GM12864 (cell line): ENCODE measurements around the gene NDST1.

Experiments used
- DNase-seq: peaks from one replicate; pipeline ENCODE4 v3.0.0-alpha.2; 2011; ENCODE audit warnings: low read depth
- H3K4me3 ChIP-seq: 2 replicates; pipeline ENCODE4 v1.5.1; 2011; ENCODE audit warnings: mild to moderate bottlenecking, low read depth, low read length, control low read depth
- TF ChIP-seq, protein P1 (sequence below): IDR thresholded peaks from 2 replicates; pipeline ENCODE4 v1.5.1; 2011; ENCODE audit warnings: low read depth, mild to moderate bottlenecking, moderate library complexity, low read length, control low read depth, inconsistent platforms; ENCODE audit errors: missing control alignments

The NDST1 gene

DNA sequence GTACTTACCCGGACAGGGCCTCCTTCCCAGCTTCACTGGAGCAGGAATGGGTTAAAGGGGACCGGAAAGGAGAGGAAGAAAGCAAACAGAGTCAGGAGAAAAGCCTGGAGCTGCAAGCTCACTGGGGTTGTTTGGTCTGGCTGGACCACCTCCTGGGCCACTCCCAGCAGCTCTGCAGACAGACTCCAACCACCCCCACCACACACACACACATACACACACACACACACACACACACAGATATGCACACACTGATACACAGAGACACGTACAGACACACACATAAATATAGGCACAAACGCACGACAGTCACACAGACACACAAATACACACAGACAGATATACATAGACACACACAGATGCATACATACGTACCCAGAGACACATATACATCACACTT is 97.6 kb downstream of the NDST1 start:
- TF ChIP-seq, protein P1, sequence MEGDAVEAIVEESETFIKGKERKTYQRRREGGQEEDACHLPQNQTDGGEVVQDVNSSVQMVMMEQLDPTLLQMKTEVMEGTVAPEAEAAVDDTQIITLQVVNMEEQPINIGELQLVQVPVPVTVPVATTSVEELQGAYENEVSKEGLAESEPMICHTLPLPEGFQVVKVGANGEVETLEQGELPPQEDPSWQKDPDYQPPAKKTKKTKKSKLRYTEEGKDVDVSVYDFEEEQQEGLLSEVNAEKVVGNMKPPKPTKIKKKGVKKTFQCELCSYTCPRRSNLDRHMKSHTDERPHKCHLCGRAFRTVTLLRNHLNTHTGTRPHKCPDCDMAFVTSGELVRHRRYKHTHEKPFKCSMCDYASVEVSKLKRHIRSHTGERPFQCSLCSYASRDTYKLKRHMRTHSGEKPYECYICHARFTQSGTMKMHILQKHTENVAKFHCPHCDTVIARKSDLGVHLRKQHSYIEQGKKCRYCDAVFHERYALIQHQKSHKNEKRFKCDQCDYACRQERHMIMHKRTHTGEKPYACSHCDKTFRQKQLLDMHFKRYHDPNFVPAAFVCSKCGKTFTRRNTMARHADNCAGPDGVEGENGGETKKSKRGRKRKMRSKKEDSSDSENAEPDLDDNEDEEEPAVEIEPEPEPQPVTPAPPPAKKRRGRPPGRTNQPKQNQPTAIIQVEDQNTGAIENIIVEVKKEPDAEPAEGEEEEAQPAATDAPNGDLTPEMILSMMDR = no peak

GRCh38 chr5:150606476-150606875 is 98.5 kb downstream of the NDST1 start:
- H3K4me3 ChIP-seq = no peak overlapping the region
- no peak for DNase-seq
- TF ChIP-seq, protein P1 = no peak

More for the DNA sequence above, 97.6 kb downstream of the NDST1 start:
- H3K4me3 ChIP-seq = no peak overlapping the region
- no peak for DNase-seq

DNA sequence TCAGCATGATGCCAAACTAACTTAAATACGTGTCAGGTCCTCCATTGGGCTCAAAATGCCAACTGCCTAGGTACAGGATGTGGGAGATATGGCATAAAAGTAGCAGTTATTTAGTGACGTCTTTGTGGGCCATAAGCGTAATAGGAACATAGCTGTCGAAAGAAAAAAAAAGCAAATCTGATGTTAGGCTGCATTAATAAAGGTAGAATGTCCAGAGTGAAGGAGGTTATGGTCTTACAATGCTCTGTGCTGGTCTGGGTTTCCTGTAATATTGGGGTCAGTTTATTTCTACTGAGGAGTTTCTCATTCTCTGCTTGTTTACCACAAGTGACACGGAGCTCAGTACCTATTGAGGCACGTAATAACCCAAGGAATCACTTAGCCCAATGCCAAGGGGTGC is 99.2 kb downstream of the NDST1 start:
- H3K4me3 ChIP-seq = no peak overlapping the region
- DNase-seq = no peak
- TF ChIP-seq, protein P1 = no peak
